GM18873 (cell line): Measurements from ENCODE around the gene KIAA0232.
"Not testable (repeated sequence)": the region's sequence is repeated elsewhere in the genome, so short reads cannot be mapped to it uniquely, and the experiment has no call there.

ENCODE experiments used
- ATAC-seq: cut with Tn5 transposase; IDR thresholded peaks from one replicate; pipeline ENCODE4 v1.9.1; 2021; ENCODE audit warnings: mild to moderate bottlenecking, moderate library complexity, moderate number of reproducible peaks; ENCODE audit not compliant: unreplicated experiment, low FRiP score

Gene KIAA0232

DNA sequence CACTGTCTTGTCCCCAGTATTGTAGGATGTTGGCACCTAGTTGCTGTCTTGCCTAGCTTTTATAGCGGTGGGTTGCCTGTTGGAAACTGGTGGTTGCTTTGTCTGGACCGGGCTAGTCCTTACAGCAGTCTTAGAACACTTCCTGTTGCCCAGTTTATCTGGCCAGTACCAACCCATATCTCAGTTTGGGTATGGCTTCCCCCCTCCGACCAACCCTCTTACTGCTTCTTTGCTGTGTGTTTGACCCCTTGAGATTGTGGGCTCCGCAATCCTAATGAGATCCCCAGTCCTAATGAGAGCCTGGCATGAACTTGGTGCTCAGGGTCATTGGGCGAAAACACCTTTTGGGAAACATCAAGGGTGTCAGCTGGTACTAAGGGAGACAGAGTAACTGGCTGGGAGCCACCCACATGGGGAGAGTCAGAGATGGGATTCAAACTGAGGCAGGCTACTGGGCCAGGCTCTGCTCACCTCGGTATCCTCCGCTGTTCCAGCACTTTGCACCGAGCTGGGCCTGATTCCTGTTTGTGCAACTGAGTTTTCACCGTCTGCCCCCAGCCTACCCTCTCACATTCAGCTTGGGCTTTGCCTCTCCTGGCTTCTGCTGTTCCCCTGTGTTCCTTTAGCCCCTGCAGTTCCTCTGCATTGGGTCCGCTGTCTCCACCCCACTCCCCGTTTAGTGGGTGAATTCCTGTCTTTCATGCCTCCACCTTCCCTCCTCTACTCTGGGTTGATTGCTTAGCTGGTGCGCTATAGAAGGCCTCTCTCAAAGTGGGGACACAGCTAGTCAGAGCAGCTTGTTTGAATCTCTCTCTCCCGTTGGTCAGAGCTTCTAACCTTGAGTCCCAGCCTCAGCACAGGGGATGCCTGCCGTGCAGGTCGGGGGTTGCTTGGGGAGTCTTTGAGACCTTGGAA lies 128.7 kb downstream of the KIAA0232 start:
- ATAC-seq: no peak

DNA sequence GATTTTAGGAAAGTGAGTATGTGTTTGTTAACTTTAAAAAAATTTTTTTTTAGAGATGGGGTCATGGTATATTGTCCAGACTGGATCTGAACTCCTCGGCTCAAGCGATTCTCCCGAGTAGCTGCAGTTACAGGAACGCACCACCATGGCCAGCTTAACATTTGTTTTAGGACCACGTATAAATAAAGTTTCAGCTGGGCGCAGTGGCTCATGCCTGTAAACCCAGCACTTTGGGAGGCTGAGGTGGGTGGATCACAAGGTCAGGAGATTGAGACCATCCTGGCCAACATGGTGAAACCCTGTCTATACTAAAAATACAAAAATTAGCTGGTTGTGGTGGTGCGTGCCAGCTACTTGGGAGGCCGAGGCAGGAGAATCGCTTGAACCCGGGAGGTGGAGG lies 129.4 kb downstream of the KIAA0232 start:
- not testable (repeated sequence) for ATAC-seq

DNA sequence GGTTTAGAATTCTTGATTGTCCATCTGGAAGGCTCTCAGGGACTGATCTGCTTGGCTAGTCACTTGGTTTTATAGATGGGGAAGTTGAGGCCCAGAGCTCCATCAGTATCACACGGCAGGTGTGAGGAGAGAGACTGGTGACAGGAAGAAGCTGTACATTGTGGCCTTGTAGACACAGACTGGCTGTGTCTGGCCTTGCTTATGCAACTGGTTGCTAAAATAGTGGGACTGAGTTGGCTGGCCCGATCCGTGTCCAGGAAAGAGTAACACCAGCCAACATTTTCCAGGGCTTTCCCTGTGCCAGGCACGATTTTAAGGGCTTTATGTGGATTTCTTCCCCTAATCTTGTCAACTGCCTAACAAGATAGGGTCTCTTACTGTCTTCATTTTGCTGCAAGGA lies 129.9 kb downstream of the KIAA0232 start:
- no peak for ATAC-seq

DNA sequence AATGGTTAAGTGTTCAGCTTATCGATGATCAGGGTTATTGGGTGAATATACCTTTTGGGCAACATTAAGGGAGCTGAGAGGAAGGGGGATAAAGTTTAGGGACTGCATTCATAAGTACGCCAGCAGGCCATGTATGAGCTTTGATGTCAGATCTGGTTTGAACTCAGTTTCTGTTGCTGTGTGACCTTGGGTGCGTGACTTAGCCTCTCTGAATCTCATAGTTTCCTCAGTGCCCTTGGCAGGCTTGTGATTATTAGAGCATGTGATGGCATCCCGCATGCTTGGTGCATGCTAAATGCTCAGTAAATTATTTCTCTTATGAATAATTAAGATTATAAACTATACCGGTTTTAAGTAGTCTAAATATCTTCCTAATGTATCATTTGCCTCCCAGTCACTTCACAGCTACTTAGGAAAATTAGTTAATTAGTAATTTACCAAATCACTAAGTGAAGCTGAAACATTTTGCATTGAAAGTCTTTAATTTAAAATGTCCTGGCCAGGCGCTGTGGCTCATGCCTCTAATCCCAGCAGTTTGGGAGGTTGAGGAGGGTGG lies 130.9 kb downstream of the KIAA0232 start:
- no peak for ATAC-seq

DNA sequence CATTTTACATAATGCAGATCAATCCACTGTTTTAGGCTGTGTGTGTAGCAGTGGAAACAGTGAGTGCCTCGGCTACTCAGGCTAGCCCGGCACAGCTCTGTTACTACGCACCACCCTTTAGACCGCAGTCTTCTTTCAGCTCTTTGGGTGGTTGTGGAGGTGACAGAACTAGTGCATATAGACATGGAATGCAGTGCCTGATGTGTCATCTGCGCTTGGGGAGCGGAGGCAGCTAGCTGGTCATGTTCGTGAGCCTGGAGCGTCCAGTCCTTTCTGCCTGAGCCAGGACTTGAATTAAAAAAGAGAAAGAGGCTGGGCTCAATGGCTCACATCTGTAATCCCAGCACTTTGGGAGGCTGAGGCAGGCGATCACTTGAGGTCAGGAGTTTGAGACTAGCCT lies 131.9 kb downstream of the KIAA0232 start:
- ATAC-seq: no peak

DNA sequence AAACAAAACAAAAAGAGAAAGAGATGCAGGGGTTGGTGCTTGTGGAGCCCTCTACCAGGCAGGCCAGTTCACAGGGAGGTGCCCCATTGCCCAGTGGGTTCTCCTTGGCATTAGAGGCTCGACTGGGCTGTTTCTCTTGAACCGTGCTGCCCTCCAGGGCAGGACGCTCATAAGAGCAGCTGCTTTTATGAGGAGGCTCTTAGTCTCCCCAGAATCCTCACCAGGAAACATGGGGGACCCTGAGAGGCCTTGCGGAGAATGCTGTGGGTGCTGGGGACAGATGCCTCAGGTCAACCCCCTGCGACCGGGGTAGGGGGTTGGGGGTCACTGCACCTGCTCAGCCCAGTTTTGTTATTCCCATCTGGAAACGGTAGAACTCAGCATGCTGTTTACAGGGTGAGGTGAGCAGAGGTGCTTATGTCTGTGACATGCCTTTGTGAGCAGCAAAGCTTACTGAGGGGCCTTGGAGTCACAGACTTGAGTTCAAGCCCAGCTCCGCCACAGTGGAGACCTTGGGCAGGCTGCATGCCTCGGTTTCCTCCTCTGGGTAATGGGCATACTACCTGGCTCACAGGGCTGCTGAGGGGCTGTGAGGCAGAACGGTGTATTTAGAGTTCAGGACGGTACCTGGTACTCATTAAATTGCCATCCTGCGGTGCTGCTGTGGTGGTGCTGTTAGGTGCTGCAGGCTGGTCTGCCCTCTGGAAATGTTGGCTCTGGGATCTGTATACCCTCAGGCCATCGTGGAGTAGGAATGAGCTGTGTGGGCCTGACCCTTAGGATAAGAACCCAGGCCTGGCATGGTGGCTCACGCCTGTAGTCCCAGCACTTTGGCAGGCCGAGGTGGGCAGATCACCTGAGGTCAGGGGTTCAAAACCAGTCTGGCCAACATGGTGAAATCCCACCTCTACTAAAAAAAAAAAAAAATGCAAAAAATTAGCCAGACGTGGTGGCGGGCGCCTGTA lies 132.8 kb downstream of the KIAA0232 start:
- no peak for ATAC-seq

DNA sequence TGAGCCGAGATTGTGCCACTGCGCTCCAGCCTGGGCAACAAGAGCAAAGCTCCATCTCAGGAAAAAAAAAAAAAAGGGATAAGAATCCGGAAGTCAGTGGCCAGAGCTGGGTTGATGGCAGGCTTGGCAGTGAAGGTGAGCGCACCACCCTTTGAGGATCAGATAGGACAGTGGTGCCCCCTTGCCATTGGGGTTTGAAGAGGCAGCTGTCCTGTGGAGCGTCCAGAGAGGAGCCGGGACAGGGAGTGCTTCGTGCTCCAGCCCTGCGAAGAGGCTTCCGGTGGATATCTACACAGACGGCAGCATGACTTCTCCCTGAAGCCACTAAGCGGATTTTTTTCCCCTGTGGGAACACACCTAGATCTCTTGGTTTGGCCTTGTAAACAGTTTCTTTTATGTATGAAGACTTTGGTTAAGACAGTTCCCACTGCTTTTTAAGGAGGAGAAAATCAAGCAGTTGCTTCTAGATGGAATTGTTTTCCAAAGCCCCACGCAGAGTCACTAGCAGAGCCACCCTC lies 133.6 kb downstream of the KIAA0232 start:
- no peak for ATAC-seq

DNA sequence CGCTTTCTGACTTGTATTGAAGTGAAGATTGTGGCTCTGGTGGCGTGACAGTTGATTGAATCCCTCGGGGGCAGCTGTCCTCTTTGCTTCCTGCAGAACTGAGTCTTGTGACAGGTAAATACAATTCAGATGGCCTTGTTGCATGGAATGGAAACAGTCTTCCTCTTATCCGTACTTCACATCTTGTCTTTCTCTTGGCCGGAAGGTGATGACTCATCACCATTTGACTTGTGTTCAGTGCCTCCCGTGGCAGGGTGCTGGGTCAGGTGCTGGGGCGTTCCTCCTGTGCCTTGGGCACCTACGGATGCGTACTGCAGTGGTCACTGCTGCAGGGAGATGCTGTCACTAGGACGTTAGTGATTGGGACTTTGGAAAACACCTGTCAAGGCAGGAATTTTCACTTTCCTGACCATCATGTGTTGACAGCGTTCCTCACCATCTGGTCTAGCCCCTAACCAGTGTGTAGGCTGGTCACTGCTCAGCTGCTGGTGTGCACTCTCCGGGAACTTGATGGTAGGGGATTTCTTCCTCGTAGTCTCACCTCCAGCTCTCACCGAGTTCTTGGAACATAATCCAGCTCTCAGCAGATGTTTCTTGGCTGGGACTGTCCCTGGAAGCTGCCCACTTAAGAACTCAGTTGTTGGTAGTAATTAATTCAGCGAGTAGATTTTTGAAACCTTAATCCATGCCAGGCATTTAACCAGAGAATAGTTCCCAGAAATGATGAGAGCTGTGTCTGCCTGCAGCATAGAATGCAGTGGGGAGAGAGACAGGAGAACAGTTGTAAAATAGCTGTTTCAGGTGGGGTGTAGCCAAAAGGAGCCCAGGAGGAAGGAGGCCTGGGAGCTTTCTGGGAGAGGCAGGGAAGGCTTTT lies 134.3 kb downstream of the KIAA0232 start:
- no peak for ATAC-seq

DNA sequence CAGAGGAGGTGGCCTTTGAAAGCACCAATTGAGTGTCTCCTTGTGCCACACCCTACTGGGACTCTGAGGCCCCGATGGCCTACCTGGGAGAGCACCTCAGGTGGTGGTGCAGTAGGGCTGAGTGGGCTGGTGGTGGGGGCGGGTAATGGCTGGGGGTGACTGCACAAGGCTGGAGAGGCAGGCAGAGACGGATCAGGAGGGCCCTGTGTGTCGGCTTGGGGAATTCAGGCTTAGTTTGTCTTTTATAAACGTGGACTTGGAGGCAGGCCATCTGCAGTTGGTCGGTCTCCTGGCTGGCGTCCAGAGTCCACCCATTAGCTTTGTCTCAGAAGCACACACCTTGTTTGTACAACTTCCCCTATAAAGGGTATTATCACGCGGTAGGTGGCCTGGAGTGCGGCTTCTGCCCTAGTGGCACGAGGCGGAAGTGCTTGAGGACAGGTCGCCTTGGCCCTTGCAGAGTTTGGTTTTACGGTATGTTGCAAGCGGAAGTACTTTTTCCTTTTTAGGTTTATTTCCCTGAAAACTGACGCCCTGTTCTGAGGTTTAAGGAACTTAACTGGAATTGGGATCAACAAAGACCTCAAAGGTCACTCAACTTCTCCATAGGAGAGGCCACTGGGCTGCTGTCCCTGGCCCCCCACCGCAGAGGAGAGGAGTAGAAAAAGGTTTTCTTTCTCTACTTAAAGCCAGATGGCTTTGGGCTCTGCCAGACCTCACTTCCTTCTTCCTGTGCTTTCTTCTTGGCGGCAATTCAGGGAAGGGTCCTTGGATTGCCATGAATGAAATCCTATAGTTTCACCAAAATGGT lies 135.1 kb downstream of the KIAA0232 start:
- ATAC-seq: no peak

DNA sequence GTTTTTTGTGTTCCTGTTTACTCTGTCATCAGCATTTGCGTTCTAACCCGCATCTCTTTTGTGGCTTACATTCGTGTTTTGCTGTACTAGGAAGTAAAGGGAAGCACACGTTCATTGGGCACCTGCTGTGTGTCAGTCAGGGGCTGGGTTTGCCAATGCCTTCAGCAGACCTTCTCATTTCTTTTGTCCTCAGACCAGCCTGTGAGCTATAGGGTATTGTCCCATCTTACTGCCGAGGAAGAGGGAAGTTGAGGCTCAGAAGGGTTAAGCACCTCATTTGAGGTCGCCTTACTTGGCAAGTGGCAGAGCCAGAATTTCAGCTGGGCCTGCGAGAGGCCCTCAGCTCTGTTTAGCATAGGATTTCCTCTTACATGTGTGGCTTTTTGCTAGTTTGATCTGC lies 135.8 kb downstream of the KIAA0232 start:
- ATAC-seq: no peak

DNA sequence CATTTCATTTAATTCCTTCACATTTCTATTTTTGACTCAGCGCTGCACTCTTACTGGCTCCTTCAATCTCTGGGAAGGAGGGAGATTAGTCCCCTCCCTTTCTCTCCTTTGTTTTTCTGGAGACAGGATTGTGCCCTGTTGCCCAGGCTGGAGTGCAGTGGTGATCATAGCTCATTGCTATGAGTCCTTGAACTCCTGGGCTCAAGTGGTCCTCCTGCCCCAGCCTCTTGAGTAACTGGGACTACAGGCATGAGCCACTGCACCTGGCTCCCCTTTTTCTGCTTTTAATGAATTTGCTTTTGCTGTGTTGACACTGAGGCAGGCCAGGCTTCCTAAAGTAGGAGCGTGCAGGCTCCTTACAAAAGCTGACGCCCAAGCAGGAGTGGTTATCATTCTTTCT lies 137.6 kb downstream of the KIAA0232 start:
- no peak for ATAC-seq

DNA sequence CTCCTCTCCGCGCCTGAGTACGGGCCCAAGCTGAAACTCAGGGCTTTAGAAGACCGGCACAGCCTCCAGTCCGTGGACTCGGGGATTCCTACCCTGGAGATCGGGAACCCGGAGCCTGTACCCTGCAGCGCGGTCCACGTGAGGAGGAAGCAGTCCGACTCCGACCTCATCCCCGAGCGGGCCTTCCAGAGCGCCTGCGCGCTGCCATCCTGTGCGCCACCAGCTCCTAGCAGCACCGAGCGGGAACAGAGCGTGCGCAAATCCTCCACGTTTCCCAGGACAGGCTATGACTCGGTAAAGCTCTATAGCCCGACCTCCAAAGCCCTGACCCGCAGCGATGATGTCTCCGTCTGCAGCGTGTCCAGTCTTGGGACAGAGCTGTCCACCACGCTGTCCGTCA lies 141.0 kb downstream of the KIAA0232 start:
- no peak for ATAC-seq

DNA sequence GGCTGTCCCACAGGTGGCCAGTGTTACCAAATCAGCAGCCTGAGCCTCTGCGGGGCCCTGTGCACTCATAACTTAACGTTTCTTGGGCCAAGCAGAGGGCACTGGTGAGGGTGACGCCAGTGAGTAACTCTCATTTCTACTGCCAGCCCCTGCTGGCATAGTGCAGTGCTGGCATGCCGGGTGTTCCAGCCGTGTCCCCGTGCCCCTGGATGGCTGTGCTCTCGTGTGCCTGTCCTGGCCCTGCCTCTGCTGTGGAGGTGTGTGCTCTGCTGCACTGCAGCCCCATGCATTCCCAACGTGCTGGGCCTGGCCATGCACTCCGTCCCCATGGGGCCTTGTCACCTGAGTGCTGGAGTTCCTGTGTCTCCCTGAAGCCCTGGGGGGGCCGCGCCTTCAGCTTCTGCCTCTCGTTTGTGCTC lies 141.8 kb downstream of the KIAA0232 start:
- ATAC-seq: no peak

DNA sequence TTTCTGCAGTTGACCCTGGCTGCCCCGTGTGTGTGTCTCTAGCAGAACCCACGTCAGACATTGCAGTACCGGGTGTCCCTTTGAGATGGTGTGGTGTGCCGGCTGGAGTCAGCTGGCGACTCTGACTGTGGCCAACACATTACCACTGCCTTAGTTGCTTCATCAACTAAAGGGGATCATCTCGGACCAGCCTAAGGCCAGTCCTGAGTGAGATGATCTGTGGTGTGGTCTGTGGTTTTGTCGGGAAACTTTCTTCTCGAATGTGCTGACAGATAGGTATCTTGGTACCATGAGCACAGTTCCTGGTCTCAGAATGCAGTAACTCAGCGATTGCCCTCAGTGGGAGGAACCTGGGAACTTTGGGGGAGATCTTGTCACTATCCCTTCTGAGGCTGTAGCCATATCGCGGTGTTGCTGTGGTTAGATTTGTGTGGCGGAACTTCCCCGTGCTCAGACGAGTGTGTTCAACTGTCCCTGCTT lies 142.9 kb downstream of the KIAA0232 start:
- ATAC-seq: no peak

DNA sequence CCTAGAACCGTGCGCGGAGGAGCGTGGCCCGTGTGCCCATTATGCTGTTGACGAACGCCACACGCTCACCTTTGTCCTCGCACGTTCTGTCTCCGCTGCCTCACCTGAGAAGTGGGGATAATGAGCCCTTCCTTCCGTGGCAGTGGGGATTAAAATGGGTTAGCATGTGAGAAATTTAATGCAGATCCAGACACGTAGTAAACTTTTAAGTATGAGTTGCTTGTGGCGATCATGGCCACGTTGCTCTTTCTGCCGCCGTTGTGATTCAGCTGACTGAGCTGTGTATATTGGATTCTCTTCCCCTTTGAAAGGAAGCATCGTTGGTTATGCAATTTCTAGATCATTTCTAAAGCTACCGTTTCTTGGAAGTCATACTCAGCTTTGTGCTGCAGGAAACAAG lies 143.6 kb downstream of the KIAA0232 start:
- no peak for ATAC-seq

DNA sequence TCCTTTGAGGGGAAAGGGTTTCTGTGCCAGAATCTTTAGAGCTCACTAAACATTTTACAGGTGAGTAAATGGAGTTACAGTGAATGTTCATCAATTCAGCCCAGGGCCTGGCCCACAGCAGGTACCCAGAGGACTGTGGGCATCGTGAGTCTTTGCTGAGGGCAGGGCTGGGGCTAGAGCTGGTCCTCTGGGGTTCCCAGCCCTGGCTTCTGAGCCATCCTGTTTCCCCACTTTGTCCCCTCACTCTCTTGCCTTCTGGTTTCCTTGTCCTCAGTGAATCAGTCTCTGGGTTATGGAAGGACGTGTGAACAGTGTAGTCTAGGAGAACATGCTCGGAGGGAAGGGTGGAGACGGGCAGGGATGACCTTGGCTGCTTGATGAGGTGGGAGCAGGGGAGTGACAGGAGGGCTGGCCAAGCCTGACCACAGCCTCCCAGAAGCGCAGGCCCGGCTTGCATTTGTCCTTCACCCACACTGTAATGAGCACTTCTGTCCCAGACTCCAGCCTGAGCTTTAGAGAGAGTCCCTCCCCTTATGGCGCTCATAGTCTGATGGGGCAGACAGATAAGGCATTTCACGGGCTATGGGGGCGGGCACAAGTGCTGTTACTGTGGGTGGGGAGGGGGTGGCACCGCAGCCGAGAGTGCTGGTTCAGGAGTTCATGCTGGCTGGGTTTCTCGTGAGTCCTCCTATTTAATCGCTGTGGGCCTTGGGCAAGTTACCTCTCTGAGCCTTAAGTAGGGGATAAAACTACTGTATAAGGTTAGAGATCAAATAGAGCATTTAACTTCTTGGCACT lies 144.4 kb downstream of the KIAA0232 start:
- no peak for ATAC-seq

DNA sequence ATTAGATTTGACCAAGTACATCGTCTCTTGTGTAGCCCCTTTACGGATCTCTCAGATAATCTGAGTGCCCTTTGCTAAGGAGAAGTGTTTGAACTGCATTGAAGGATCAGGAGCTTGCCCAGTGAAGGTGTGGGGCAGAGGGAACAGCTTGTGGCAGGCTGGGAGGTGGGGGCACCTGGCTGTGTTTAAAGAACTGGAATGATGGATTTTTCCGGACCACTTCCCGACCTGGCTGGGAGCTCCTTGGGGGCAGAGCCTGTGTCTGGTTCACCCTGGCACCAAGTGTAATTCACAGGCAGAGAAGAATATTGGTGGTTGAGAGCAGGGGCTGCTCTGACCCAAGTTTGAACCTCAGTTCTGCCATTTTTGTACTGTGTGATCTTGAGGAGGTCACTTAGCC lies 145.6 kb downstream of the KIAA0232 start:
- no peak for ATAC-seq

DNA sequence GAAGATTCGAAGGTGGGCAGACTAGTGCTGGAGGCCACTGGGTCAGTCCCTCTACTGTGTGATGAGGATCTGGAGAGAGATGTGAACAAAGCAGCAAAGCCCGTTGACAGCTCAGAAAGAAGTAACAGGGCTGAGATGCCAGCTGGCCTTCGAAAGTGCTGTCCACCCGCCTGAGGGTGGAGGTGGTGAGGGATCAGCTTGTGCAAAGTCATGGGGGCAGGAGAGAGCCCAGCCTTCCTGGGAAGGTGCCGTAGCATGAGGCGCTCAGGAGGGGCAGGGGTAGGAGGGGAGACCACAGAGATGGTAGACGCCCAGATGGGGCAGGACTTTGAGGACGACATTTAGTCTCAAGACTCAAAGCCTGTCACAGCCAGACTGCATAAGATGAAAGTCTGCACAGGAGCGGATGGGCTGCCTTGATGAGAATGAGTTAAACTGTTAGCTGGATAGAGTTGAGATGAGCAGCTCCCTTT lies 146.8 kb downstream of the KIAA0232 start:
- ATAC-seq: no peak
